NCI-H2107 (cell line): ENCODE measurements around the gene STARD5.

Experiments used
- DNase-seq: peaks from one replicate; lab custom pipeline; 2025; lab: John Stamatoyannopoulos, UW

Gene STARD5

GRCh38 chr15:81311752-81312464, 12.0 kb downstream of the STARD5 start:
- DNase-seq: no peak

DNA sequence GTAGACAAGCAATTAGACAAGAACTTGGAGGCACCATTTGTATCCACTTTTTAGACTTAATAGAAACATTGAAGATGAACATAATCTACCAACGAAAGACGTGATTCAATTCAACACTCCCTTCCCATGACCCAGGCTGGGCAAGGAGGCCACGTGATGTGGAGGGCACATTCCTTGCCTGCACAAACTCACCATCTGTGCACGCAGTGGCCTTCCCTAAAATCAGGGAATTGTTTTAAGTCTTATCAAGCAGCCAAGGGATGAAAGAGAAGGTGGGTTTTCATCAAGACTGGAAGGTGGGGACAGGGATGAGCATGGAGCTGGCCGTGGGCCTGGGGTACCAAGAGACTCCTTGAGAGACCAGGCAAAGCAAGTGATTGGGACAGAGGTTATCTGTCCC, 13.5 kb downstream of the STARD5 start:
- no peak for DNase-seq

- DNase-seq: no peak
Measured at GRCh38 chr15:81309647-81310450, 14.1 kb downstream of the STARD5 start.

DNA sequence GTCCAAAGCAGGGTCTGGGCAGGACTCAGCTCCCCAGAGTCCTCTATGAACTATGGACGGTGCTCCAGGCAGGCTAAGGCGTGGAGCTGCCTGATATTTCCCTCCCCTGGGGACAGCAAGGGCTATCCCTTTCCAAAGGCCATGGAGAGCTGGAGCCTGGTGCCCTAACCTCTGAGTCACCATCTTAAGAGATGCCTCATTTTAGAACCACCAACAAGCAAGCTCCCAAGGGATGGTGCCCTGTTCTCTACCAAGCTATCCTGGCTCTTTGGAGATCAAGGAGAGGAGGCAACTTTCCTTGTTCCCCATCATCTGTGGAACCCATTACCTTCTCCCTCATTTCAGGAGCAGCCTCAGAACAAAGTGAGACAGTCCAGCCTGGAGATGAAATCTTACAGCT, 15.7 kb downstream of the STARD5 start:
- DNase-seq: no peak

- no peak for DNase-seq
Measured at GRCh38 chr15:81304226-81304625, 19.7 kb downstream of the STARD5 start.

DNA sequence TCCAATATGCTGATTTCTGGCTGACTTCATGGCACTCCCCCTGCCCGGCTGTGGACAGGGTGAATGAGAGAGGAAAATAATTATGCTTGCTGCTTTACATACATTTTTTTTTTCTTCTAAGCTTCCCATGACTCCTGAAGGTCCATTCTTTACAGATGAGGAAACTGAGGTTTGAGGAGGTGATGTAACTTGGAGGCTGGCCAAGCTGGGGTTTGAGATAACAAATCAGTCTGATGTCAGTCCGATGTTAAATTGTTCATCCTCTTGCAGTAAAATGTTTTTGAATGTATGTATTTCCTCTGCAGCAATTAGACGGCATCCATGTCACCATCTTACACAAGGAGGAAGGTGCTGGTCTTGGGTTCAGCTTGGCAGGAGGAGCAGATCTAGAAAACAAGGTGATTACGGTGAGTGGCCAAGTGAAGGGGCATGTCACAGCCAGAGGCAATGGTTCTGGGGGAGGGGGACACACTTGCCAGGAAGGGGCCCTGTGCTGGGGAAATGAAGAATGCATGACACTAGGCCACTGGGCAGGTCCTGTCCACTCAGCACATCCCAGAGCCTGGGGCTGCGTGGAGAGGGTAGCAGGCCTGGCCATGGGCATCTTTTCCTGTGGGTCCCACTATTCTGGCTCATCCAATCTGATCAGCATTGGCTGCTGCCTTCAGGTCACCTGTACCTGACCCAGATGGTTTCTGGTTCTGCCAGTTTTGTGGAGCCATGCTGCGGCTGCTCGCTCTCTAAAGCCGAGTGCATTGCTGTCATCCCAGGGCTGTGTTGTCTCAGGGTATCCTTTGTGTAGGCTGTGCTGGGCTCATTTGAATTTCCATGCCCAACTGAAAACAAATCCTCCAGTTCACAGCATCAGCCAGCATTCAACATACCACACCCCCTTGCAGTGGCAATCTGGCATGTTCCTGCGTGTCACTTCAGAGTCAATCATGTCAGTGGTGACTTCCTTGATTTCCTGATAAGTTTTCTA, 20.4 kb downstream of the STARD5 start:
- no peak for DNase-seq

DNA sequence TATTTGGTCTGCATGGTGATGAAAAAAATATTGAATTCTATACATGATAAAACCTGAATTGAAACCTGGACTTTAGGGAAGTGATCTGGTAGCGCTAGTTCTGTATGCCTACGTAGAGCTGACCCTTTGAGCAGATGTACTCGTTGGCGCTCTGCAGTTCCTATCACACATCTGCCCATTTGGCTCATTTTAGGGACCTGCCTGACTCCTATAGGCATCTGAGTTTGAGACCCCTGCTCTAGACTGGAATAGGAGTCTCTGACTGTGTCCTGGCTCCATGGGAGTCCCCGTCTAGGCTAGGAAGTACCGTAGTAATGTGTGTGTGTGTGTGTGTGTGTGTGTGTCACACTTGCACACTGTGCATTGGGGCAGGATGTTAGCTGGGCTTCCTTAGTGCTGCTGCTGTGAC, 21.2 kb downstream of the STARD5 start:
- no peak for DNase-seq

DNA sequence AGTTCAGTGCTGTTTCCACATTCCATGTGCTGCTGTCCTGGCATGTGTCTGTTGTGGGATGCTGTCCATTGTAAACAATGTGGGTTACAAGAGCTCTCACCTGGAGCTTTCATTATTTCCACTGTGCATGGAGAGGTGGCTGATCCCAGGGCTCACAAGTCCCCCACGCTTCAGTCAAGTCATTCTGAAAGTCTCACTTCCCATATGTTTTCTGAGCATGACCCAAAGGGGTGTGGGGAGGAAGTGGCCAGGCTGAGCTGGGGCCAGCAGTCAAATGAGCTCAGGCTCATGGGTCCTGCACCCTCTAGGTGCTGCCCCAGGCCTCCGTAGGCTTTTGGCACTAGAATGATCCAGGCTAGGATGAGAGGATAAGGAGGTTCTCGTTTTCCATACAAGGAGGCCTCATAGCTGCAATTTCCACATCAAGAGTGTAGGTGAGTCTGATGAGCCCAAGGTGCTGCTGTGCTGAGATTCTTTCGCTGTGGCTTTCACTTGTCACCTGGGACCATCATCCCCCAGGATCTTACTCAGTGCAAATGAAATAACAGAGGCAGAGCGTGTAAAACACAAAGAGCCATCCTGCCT, 22.0 kb downstream of the STARD5 start:
- DNase-seq: no peak

DNA sequence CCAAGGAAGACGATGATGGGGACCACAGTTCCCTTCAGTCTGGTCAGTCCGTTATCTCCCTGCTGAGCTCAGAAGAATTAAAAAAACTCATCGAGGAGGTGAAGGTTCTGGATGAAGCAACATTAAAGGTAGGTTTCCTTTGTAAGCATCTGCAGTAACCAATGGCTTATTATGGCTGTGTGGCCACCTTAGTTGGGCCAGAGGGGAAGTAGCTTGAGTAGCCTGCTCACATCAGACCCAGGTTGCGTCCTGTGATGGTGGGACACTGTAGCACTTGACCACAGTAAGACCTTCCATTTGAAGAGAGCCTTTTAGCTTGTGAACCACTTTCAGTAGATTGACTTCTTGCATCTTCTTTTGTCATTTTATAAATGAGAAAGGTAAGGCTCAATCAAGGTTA, 22.6 kb downstream of the STARD5 start:
- no peak for DNase-seq

DNA sequence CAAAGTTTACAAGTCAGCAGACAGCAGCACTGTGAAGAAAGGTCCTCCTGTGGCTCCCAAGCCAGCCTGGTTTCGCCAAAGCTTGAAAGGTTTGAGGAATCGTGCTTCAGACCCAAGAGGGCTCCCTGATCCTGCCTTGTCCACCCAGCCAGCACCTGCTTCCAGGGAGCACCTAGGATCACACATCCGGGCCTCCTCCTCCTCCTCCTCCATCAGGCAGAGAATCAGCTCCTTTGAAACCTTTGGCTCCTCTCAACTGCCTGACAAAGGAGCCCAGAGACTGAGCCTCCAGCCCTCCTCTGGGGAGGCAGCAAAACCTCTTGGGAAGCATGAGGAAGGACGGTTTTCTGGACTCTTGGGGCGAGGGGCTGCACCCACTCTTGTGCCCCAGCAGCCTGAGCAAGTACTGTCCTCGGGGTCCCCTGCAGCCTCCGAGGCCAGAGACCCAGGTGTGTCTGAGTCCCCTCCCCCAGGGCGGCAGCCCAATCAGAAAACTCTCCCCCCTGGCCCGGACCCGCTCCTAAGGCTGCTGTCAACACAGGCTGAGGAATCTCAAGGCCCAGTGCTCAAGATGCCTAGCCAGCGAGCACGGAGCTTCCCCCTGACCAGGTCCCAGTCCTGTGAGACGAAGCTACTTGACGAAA, 24.2 kb downstream of the STARD5 start:
- no peak for DNase-seq

DNA sequence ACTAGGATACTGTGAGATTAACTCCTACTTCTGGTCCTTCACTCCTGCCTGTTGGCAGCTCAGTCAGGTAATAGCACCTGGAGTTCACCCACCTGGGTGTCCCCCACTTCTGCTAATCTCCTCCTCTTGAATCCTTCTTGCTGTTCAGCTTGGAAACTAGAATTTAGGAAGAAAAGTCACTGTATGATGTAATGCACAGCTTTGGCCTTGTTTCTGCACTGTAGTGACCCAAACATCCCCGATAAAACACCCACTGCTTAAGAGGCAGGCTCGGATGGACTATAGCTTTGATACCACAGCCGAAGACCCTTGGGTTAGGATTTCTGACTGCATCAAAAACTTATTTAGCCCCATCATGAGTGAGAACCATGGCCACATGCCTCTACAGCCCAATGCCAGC, 24.8 kb downstream of the STARD5 start:
- DNase-seq: no peak

DNA sequence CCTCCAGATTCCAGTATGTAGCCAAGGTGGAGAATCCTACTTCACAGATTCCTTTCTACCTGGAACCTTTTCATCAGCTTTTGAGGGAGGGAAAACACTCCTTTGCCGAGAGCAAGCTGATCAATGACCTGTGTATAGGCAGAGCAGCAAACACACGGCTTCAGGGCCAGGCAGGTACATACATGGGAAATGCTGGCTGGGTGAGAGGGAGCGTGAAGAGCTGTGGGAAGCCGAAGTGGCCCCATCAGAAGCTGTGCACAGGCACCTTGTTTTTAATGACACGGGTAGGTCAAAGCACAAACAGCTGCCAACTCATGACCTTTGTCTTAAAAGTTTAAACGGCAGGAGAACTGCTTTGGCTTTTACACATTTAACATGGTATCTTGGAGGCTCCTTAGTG, 25.3 kb downstream of the STARD5 start:
- no peak for DNase-seq

DNA sequence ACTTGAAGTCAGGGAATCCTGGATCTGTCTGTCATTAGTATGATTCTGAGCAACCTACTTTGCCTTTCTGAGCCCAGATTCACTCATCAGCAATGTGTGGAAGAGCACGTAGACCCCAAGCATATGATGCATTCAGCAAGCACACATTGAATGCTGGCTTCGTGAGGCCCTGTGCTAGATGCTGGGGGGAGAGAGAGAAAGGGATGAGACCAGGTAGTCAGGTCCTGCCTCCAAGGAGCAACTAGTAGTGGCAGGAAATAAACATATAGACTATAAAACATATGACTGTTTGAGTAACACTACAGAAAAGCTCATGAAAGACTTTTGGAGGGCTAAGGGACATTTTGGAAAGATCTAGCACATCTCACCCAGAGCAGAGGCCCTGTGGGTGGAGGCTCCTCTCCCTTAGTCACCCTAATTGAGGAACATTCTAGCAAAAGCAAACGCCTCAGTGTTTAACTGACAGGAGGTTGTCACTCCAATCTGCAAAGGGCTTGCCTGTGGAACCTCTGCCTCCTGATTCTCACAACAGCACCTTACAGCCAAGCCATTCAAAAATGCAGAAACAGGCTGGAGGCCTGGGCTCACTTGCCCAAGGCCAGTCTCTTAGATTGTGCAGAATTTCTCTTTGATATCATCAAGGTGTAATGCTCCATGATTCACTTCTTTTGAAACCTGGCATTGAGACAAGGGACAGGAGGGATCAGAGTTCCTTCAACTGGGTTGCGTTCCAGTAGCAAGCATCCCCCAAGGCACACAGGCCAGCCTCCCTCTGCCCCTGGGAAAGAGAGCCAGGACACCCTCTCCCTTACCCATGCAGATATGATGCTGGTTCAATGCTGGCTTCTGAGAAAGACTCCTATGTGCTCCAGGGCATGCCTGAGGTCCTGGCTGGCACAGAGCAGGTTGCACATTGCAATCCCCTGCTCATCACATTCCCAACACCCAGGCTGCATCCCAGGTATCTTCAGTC, 26.1 kb downstream of the STARD5 start:
- DNase-seq: no peak

- DNase-seq: no peak
Measured at GRCh38 chr15:81297147-81297572, 26.8 kb downstream of the STARD5 start.

DNA sequence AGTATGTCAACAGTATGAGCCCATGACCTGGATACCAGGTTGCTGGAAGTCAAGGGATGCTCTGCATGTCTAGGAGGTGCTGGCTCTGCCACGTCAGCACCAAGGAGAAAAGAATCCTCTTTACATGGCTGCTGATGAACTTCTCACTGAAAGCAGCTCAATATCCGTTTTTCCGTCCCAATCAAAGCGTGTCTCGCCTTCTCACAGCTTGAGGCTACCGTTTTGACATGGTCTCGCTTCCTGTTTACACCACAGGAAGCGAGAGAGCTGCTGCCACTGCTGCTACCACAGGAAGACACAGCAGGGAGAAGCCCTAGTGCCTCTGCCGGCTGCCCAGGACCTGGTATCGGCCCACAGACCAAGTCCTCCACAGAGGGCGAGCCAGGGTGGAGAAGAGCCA, 27.3 kb downstream of the STARD5 start:
- DNase-seq: no peak

GRCh38 chr15:81296186-81296585, 27.8 kb downstream of the STARD5 start:
- DNase-seq: no peak

GRCh38 chr15:81295486-81296121, 28.3 kb downstream of the STARD5 start:
- no peak for DNase-seq

DNA sequence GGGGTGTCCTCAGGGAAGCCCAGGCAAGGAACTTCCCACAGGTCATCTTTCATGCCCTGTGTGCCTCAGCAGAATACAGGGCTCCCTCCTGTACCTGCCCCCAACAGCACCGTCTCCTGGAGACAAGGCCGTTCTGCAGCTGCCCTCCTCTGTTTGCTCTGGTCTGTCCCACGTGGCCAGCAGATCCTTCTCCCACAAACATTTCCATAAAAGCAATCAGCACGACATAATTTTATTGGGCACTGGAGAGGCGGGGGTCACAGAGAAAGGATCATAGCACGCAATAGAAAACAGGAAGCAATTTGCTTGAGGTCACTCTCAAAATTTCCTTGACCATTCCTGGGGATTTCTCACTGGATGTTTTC, 29.4 kb downstream of the STARD5 start:
- no peak for DNase-seq

- no peak for DNase-seq
Measured at GRCh38 chr15:81293728-81294515, 30.0 kb downstream of the STARD5 start.
